Activated T-cell treated with anti-CD3 and anti-CD28 coated beads, Interleukin-2, amount 50 U/mL, for 72 hours (primary cell): ENCODE measurements around the gene BCL3. TPM values are rescaled to one million over a fixed set of nuclear protein-coding genes. Genes with fewer than 3 reads are reported as not detected.
A peak's percentile ranks its signal among the peaks of the same experiment; 100 is the strongest.

ENCODE experiments used
- ATAC-seq, 2 donors: fragments of 150-1000 bp; cut with Tn5 transposase; replicated peaks in 1 of 2; 2 replicates each; pipeline ENCODE4 v1.10.0; 2021; ENCODE audit warnings: moderate library complexity in 2 of 2, mild to moderate bottlenecking in 1 of 2
- DNase-seq, 2 donors: peaks; one replicate each; pipeline ENCODE4 v3.0.0; 2021 to 2022; ENCODE audit warnings: mixed read lengths in 1 of 2
- H3K27ac Mint-ChIP-seq: one replicate; pipeline ENCODE4 v1.8.0; 2022; ENCODE audit warnings: mild to moderate bottlenecking, moderate library complexity, mixed read lengths
- H3K27me3 Mint-ChIP-seq: one replicate; pipeline ENCODE4 v1.8.0; 2022; ENCODE audit warnings: low read depth, mixed read lengths
- H3K36me3 Mint-ChIP-seq, 2 donors: one replicate each; pipeline ENCODE4 v1.8.0; 2022; ENCODE audit warnings: mixed read lengths in 2 of 2, mild to moderate bottlenecking in 1 of 2; ENCODE audit not compliant: insufficient read depth in 2 of 2
- H3K4me1 Mint-ChIP-seq: one replicate; pipeline ENCODE4 v1.8.0; 2022; ENCODE audit warnings: low read depth, mixed read lengths
- H3K4me3 Mint-ChIP-seq, 2 donors: one replicate each; pipeline ENCODE4 v1.8.0; 2022; ENCODE audit warnings: mild to moderate bottlenecking in 2 of 2, mixed read lengths in 2 of 2, moderate library complexity in 2 of 2
- H3K9me3 Mint-ChIP-seq, 2 donors: one replicate each; pipeline ENCODE4 v1.8.0; 2022; ENCODE audit warnings: mixed read lengths in 2 of 2
- total RNA-seq, 2 donors: library from RNA; stranded (reverse); gene quantifications; one replicate each; pipeline ENCODE4 v1.2.3, GENCODE V29; 2022

Gene BCL3
- total RNA-seq, 2 donors from 2014 or later, result 192 to 208 TPM

DNA sequence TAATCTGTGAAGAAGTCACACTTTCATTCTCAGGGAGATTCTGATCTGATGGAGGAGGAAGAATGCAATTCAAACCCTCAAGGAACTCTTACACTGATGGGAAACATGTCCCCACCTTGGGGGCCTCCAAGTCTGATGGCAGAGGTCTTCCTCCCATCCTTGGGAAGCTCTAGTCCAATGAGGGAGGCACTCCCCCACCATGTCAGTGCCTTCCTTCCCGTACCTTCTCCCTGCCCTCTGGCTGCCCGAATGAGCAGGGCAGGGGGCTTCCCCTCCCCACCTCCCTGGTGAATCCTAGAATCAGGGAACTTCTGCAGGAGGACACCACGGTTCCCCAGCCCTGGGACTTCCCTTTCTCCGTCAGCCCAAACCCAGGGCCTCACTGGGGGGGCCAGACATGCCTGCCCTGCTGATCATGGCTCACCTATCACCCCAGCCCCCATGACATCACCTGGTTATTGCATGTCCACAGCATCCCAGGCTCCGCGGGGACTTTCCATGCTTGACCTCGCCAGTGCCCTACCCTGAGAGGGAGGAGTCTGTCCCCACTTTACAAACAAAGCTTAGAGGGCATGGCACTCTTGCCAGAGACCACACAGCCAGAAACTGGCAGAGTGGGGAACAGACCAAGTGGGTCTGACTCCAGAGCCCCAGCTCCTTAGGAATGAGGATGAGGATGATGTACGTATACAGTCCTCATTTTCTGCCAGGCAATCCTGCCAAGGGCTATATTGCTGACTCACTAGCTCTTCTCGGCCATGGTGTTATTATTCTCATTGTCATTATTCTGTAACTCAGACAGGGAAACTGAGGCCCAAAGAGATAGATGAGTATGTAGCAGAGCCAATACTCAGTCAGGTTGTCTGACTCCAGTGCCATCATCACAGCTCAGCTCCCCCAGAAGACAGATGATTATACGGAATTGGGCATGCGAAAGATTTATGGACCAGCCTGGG is 9.6 kb upstream of the BCL3 start:
- no peak for DNase-seq
- no peaks in the 10 kb centered on the region for H3K36me3 Mint-ChIP-seq
- H3K27me3 Mint-ChIP-seq, result no peaks in the 10 kb centered on the region
- no peak overlapping the region for H3K4me3 Mint-ChIP-seq
- no peak for ATAC-seq
- H3K27ac Mint-ChIP-seq, result no peak overlapping the region
- no peaks in the 10 kb centered on the region for H3K9me3 Mint-ChIP-seq
- H3K4me1 Mint-ChIP-seq, result peaks cover 54% of the 10 kb centered on the region

DNA sequence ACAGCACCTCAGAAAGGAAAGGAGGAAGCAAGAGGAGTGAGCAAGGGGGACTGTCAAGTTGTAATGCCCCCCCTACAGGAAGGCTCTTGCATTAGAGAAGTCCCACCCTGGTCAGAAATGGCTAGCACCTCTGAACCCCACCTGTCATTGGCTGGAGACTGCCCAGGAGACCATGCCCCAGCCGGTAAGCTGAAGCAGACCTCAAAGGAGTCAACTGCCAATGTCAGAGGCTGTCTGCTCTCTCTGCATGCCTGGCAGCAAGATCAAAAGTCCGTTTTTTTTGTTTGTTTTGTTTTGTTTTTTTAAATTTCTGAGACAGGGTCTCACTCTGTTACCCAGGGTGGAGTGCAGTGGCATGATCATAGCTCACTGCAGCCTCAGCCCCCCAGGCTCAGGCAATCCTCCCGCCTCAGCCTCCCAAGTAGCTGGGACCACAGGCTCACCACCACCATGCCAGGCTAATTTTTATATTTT is 8.1 kb upstream of the BCL3 start:
- Mint-ChIP-seq H3K9me3 (no peaks in the 10 kb centered on the region), H3K27ac (no peak overlapping the region), H3K4me1 (peaks cover 49% of the 10 kb centered on the region), H3K27me3 (no peaks in the 10 kb centered on the region), H3K36me3 (no peaks in the 10 kb centered on the region), H3K4me3 (no peak overlapping the region)
- ATAC-seq (no peak), DNase-seq (no peak)

DNA sequence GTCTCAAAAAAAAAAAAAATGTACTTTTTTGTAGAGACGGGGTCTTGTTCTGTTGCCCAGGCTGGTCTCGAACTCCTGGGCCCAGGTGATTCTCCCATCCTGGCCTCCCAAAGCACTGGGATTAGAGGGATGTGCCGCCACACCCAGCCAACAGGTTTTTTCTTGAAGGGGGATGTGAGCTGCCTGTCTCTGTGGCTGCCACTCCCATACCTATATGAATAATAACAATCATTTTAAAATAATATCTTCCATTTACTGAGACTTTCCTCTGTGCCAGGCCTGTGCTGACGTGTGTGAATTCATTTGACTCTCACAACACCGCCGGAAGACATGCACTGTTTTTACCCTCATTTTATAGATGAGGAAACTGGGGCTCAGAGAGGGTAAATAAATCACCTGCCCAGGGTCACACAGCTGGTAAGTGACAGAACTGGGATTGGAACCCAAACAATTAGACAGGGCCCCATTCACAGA is 7.2 kb upstream of the BCL3 start:
- Mint-ChIP-seq H3K4me1 (peaks cover 58% of the 10 kb centered on the region), H3K36me3 (no peaks in the 10 kb centered on the region), H3K27ac (no peak overlapping the region), H3K9me3 (no peaks in the 10 kb centered on the region), H3K4me3 (no peak overlapping the region), H3K27me3 (peaks cover 7% of the 10 kb centered on the region)
- DNase-seq (no peak), ATAC-seq (peak; percentile 26 to 39)

DNA sequence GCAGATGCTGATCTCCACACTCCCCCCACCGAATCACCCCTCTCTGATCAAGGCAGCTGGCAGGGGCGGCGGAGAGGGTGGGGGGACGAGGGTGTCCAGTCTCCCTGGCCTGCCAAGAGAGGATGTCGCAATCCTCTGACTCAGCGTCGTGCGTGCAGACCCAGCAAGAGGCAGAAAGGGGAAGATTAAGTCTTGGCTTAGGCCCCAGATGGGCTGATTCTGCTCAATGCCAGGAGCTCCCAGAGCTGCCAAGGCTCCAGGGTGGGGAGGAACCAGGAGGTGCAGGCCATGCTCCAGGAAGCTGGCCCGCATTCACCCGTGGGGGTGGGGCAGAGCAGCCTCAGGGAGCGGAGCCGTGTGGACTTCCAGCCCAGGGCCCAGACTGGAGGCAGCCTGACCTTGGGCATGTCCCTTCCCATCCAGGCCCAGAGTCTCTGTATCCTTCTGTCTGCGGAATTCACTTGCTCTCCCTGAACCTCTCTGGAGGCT is 6.6 kb upstream of the BCL3 start:
- H3K4me3 Mint-ChIP-seq, result no peak overlapping the region
- ATAC-seq (peak; percentile 61 to 69), DNase-seq (peak in 1 of 2 donors; percentile 51)
- peaks cover 9% of the 10 kb centered on the region for H3K27me3 Mint-ChIP-seq
- H3K27ac Mint-ChIP-seq, result no peak overlapping the region
- H3K9me3 Mint-ChIP-seq, result no peaks in the 10 kb centered on the region
- no peaks in the 10 kb centered on the region for H3K36me3 Mint-ChIP-seq
- peaks cover 62% of the 10 kb centered on the region for H3K4me1 Mint-ChIP-seq

DNA sequence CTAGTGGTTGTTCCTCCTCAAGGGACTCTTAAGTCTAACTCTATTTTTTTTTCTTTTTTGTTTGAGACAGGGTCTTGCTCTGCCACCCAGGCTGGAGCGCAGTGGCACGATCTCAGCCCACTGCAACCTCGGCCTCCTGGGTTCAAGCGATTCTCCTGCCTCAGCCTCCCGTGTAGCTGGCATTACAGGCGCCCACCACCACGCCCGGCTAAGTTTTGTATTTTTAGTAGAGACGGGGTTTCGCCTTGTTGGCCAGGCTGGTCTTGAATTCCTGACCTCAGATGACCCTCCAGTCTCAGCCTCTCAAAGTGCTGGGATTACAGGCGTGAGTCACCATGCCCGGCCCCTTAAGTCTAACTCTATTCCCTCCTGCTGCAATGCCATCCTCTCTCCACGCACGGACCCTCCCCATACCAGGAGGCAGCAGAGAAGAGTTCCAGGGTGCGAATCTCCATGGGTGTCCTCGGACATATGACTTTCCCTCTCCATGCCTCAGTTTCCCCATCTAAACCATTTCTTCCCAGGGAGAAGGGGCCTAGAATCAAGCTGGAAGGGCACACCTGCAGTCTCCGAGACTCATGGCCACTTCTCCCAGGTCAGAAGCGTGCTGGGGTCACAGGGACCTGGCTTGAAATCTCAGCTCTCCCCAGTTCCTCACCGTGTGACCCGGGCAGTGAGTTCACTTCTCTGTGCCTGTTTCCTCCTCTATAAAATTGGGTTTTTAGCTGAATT is 6.0 kb upstream of the BCL3 start:
- peaks cover 9% of the 10 kb centered on the region for H3K27me3 Mint-ChIP-seq
- no peak overlapping the region for H3K4me3 Mint-ChIP-seq
- DNase-seq, result no peak
- no peak overlapping the region for H3K27ac Mint-ChIP-seq
- H3K4me1 Mint-ChIP-seq, result peaks cover 62% of the 10 kb centered on the region
- no peaks in the 10 kb centered on the region for H3K36me3 Mint-ChIP-seq
- no peaks in the 10 kb centered on the region for H3K9me3 Mint-ChIP-seq
- no peak for ATAC-seq

DNA sequence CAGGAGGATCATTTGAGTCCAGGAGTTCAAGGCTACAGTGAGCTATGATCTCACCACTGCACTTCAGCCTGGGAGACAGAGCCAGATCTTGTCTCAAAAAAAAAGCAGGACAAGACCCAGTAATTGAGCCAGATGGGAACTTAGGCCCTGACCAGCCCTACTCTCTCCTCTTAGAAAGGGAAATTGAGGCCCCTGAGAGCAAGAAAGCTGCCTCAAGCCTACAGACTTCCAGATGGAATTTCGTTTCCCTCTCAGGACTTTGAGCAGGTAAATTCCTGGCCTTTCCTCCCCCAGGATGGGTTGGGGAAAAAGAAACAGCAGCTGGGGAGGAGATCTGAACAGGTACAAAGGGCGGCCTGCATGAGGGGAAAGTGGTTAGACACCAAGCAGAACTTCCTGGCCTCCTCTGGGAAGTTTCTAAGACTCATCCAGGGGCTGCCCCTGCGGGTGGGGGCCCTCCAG is 3.6 kb upstream of the BCL3 start:
- Mint-ChIP-seq H3K27ac (no peak overlapping the region), H3K36me3 (peaks cover 9 to 11% of the 10 kb centered on the region in 2 donors), H3K4me3 (no peak overlapping the region), H3K4me1 (peaks cover 56% of the 10 kb centered on the region), H3K9me3 (no peaks in the 10 kb centered on the region), H3K27me3 (peaks cover 9% of the 10 kb centered on the region)
- DNase-seq, result no peak
- no peak for ATAC-seq

DNA sequence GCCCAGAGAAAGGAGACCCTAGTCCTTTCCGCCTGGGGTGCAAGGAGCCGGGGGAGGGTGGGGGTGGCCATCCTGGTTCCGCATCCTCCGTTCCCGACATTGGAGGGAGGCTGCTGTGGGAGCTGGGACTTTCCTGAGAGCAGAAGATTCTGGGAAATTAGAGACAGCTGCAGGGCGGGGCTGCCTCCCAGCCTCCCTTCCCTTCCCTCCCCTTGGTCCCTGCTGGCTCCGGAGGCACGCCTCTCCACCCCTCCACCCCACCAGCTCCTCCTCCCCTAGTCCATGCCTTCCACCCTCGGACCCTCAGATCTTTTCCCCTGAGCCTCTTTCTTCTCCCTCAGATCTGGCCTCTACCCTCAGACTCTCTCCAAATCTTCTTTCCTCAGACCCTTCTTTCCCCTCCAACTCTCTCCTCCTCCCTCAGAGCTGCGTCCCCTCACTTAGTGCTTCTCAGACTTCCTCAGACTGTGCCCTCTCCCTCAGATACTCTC is 3.1 kb upstream of the BCL3 start:
- Mint-ChIP-seq H3K36me3 (peaks cover 14% of the 10 kb centered on the region in 2 donors), H3K4me1 (peaks cover 58% of the 10 kb centered on the region), H3K27ac (peak overlapping the region; percentile 44), H3K4me3 (peak overlapping the region in 1 of 2 donors; percentile 5), H3K27me3 (peaks cover 9% of the 10 kb centered on the region), H3K9me3 (no peaks in the 10 kb centered on the region)
- no peak for DNase-seq
- no peak for ATAC-seq

DNA sequence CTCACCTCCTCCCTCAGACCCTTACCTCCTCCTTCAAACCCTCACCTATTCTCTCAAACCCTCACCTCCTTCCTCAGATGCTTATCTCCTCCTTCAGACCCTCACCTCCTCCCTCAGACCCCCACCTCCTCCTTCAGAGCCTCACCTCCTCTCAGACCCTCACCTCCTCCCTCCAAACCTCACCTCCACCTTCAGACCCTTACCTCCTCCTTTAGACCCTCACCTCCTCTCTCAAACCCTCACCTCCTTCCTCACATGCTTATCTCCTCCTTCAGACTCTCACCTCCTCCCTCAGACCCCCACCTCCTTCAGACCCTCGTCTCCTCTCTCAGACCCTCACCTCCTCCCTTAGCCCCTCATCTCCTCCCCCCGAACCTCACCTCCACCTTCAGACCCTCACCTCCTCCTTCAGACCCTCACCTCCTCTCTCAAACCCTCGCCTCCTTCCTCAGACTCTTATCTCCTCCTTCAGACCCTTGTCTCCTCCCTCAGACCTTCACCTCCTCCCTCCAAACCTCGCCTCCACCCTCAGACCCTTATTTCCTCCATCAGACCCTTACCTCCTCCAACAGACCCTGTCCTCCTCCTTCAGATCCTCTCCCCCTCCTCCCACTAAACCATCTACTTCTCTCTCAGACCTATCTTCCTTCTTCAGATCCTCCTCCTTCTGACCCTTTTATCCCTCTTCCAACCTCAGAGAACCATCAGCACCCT is 2.5 kb upstream of the BCL3 start:
- ATAC-seq (no peak), DNase-seq (no peak)
- Mint-ChIP-seq H3K9me3 (no peaks in the 10 kb centered on the region), H3K4me1 (peaks cover 63% of the 10 kb centered on the region), H3K4me3 (peak overlapping the region; percentile 48 to 88), H3K27ac (peak overlapping the region; percentile 44), H3K27me3 (peaks cover 9% of the 10 kb centered on the region), H3K36me3 (peaks cover 17 to 19% of the 10 kb centered on the region in 2 donors)

DNA sequence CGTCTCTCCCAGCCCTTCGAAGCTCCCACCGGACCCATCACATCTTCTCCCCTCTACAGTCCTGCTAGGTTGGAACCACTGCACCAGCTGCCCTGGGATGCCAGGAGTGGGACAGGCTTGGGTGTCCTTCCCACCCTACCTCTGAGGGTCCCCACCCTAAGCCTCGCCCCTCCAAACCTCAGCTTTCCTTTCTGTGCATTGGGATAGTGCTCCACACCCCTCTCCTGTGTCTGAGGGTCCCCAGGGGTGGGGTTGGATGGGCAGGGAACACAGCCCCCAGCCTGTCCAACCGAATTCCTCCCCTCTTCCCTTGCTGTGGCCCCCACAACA is 1.9 kb upstream of the BCL3 start:
- Mint-ChIP-seq H3K4me3 (peak overlapping the region; percentile 82 to 88), H3K9me3 (no peaks in the 10 kb centered on the region), H3K27me3 (peaks cover 9% of the 10 kb centered on the region), H3K4me1 (peaks cover 66% of the 10 kb centered on the region), H3K36me3 (peaks cover 19 to 22% of the 10 kb centered on the region in 2 donors), H3K27ac (peak overlapping the region; percentile 44)
- ATAC-seq (no peak), DNase-seq (no peak)

DNA sequence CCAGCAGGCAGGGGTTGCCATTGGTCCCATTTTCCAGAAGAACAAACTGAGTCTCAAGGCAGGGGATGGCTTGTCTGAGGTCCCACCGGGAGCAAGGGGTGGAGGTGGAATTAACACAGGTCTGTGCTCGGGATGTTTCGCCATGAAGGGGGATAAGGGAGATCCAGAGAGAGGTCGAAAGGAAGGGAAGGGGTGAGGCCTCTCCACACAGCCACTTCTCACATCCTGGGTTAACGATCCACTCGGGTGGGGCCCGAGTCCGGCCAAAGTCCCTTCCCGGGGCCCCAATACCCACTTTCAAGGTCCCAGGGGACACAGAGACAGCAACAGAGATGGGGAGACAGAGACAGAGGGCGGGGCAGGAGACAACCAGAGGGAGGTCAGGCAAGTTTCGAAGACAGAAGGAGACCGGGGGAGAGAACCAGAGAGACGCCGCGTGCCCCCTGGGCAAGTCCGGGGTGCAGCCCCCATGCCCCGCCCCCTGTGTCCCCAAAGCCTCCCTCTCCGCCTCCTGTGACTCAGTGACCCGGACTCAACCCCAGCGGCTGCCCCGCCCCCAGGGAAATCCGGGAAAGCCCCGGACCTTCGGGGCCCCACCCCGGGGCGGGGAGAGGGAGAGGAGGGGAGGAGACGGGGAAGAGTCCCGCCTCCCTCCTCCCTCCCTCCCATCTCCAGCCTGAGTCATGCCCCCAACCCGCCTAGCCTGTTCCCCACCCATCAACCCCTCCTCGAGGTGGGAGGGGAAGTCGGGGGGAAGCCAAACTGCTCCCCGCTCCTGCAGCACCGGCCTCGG is 1.4 kb upstream of the BCL3 start:
- peaks cover 66% of the 10 kb centered on the region for H3K4me1 Mint-ChIP-seq
- ATAC-seq, result peak; percentile 76 to 78
- H3K27ac Mint-ChIP-seq, result peak overlapping the region; percentile 83
- peak overlapping the region; percentile 82 to 88 for H3K4me3 Mint-ChIP-seq
- H3K36me3 Mint-ChIP-seq, result peaks cover 22 to 28% of the 10 kb centered on the region in 2 donors
- H3K27me3 Mint-ChIP-seq, result peaks cover 9% of the 10 kb centered on the region
- no peaks in the 10 kb centered on the region for H3K9me3 Mint-ChIP-seq
- peak; percentile 91 to 97 for DNase-seq

DNA sequence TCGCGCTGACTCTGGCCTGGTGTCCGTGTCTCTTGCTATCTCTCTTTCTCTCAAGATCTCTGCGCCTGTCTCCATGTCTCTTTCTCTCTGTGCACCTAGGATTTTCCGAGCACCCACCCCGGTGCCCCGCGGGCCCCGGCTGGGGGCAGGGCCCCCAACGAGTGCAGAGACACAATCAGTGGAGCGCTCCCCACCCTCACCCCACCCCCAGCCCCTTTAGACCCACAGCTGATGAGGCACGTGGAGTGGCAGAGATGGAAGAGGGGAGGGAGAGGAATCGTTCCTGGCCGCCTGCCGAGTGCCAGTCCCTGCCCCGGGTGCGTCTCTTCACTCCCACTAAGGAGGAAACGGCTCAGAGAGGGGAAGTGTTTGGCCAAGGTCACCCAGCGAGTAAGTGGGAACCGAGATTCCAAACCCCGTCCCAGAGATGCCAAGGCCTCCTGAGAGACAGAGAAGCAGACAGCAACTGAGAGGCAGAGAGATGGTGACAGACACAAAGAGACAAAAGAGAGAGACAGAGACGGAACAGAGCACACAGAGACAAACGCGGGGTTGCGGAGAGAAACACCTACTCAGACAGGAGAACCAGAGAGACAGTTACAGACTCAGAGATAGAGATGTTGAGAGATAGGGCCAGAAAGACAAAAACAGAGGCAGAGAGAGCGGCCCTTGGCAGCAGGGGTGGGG is 626 bp upstream of the BCL3 start:
- ATAC-seq (peak; percentile 51 to 67), DNase-seq (peak in 1 of 2 donors; percentile 51)
- H3K4me3 Mint-ChIP-seq, result peak overlapping the region; percentile 82 to 88
- H3K27me3 Mint-ChIP-seq, result peaks cover 9% of the 10 kb centered on the region
- H3K9me3 Mint-ChIP-seq, result no peaks in the 10 kb centered on the region
- H3K27ac Mint-ChIP-seq, result peak overlapping the region; percentile 83
- peaks cover 66% of the 10 kb centered on the region for H3K4me1 Mint-ChIP-seq
- peaks cover 29 to 35% of the 10 kb centered on the region in 2 donors for H3K36me3 Mint-ChIP-seq
